HepG2 (cell line): Measurements from ENCODE around the gene BTBD19. TPM values are rescaled to one million over a fixed set of nuclear protein-coding genes. Genes with fewer than 3 reads are reported as not detected.
A peak's percentile ranks its signal among the peaks of the same experiment; 100 is the strongest.

Source experiments
- ELF3 ChIP-seq: IDR thresholded peaks from 2 replicates; pipeline ENCODE4 v1.6.1; 2016; ENCODE audit warnings: missing genetic modification reagents, missing compliant biosample characterization
- IKZF5 ChIP-seq: IDR thresholded peaks from 2 replicates; pipeline ENCODE4 v1.6.1; 2018; ENCODE audit warnings: missing genetic modification reagents, mild to moderate bottlenecking, missing compliant biosample characterization
- MEIS1 ChIP-seq: sonication (generic); formaldehyde crosslinking; IDR thresholded peaks from 2 replicates; pipeline ENCODE4 v1.9.0; 2021; ENCODE audit warnings: mild to moderate bottlenecking, missing genetic modification reagents, moderate library complexity, borderline replicate concordance
- MLXIP ChIP-seq: sonication (generic); formaldehyde crosslinking; IDR thresholded peaks from 2 replicates; pipeline ENCODE4 v1.9.0; 2021; ENCODE audit warnings: missing genetic modification reagents, borderline replicate concordance
- SIN3A ChIP-seq: IDR thresholded peaks from 2 replicates; pipeline ENCODE4 v1.6.1; 2011; ENCODE audit warnings: low read depth, mild to moderate bottlenecking, control low read depth, low read length, borderline replicate concordance
- SIN3B ChIP-seq: fragments of 150-350 bp; IDR thresholded peaks from 2 replicates; pipeline ENCODE4 v1.6.1; 2014; ENCODE audit warnings: low read length
- THAP7 ChIP-seq: sonication (generic); formaldehyde crosslinking; IDR thresholded peaks from 2 replicates; pipeline ENCODE4 v1.8.1; 2023; ENCODE audit warnings: mild to moderate bottlenecking, missing genetic modification reagents
- TIGD3 ChIP-seq: sonication (generic); formaldehyde crosslinking; IDR thresholded peaks from 2 replicates; pipeline ENCODE4 v1.5.1; 2020; ENCODE audit warnings: mild to moderate bottlenecking, missing genetic modification reagents, borderline replicate concordance
- ZNF205 ChIP-seq: IDR thresholded peaks from 2 replicates; pipeline ENCODE4 v1.6.1; 2018; ENCODE audit warnings: missing biosample characterization, missing genetic modification reagents
- ZNF430 ChIP-seq: sonication (generic); formaldehyde crosslinking; IDR thresholded peaks from 2 replicates; pipeline ENCODE4 v1.9.0; 2021; ENCODE audit warnings: mild to moderate bottlenecking, missing genetic modification reagents
- ZNF451 ChIP-seq: sonication (generic); formaldehyde crosslinking; IDR thresholded peaks from 2 replicates; pipeline ENCODE4 v1.5.0; 2020; ENCODE audit warnings: mild to moderate bottlenecking, missing genetic modification reagents
- ZNF496 ChIP-seq: sonication (generic); formaldehyde crosslinking; IDR thresholded peaks from 2 replicates; pipeline ENCODE4 v1.8.1; 2023; ENCODE audit warnings: mild to moderate bottlenecking, moderate library complexity, missing genetic modification reagents; ENCODE audit not compliant: insufficient replicate concordance
- ZNF503 ChIP-seq: sonication (generic); formaldehyde crosslinking; IDR thresholded peaks from 2 replicates; pipeline ENCODE4 v1.4.0; 2020; ENCODE audit warnings: missing genetic modification reagents
- ZNF574 ChIP-seq: sonication (generic); formaldehyde crosslinking; IDR thresholded peaks from 2 replicates; pipeline ENCODE4 v1.4.0; 2020; ENCODE audit warnings: missing genetic modification reagents
- ZNF740 ChIP-seq: sonication (generic); formaldehyde crosslinking; IDR thresholded peaks from 2 replicates; pipeline ENCODE4 v1.4.0; 2020; ENCODE audit warnings: missing genetic modification reagents
- ZNF788 ChIP-seq: sonication (generic); formaldehyde crosslinking; IDR thresholded peaks from 2 replicates; pipeline ENCODE4 v1.5.0; 2020; ENCODE audit warnings: mild to moderate bottlenecking, missing genetic modification reagents, borderline replicate concordance
- polyA plus RNA-seq, 8 experiments: library from polyadenylated mRNA; depleted of rRNA in 3 of 8; stranded (reverse) in 7 of 8; unstranded in 1 of 8; fragments of >200 nt; fragmentation: Illumina TruSeq in 4 of 8; extraction: Trizol in 4 of 8; gene quantifications; 2 replicates each; pipeline versions ENCODE4 v1.2.1 to v1.2.3, GENCODE V29; 2011 to 2016; ENCODE audit warnings: low read depth in 4 of 8, missing spikeins in 1 of 8, mixed read lengths in 1 of 8; ENCODE audit not compliant: insufficient read depth in 1 of 8
- total RNA-seq, 5 experiments: library from RNA; depleted of rRNA; stranded (reverse); fragments of >200 nt; fragmentation: Illumina TruSeq; extraction: Trizol; gene quantifications; 2 replicates each; pipeline ENCODE4 v1.2.3, GENCODE V29; 2016; ENCODE audit warnings: low read depth in 1 of 5

The BTBD19 gene
- total and polyA plus RNA-seq, 2 of the 13 experiments (the other 11 are each of a cell fraction or from before 2014, with no cell fraction given) = 2.7 to 6.7 TPM

- TF ChIP-seq ZNF740 (CRISPR knock-in tag) (no peak), IKZF5 (CRISPR knock-in tag) (peak; percentile 88), ZNF430 (CRISPR knock-in tag) (no peak), SIN3B (peak; percentile 49; the same call in 1 of the 2 replicates), ZNF503 (CRISPR knock-in tag) (peak; percentile 69; the same call in 1 of the 2 replicates), ZNF205 (peak; percentile 74), ZNF496 (CRISPR knock-in tag) (no peak), MLXIP (CRISPR knock-in tag) (peak; percentile 56; the same call in 1 of the 2 replicates), ZNF451 (0 out of 2 replicates have a peak, but pooled peaks have one; percentile 57), TIGD3 (CRISPR knock-in tag) (0 out of 2 replicates have a peak, but pooled peaks have one; percentile 63), SIN3A (peak; percentile 75; the same call in 1 of the 2 replicates), THAP7 (no peak), MEIS1 (CRISPR knock-in tag) (0 out of 2 replicates have a peak, but pooled peaks have one; percentile 45), ZNF574 (CRISPR knock-in tag) (peak; percentile 12), ELF3 (CRISPR knock-in tag) (peak; percentile 97), ZNF788 (CRISPR knock-in tag) (no peak; the same call in 1 of the 2 replicates)
Measured at GRCh38 chr1:44819608-44820327, 11.4 kb downstream of the BTBD19 start (continued).
